HepG2 (cell line): ENCODE results near the gene CAMTA1.

ENCODE experiments used
- EHMT2 ChIP-seq: fragments of 200-600 bp; sonication (generic); IDR thresholded peaks from 2 replicates; pipeline ENCODE4 v1.7.0; 2017; ENCODE audit warnings: antibody characterized with exemption, low read depth, low read length, borderline replicate concordance
- EP300 ChIP-seq, 3 experiments: sonication (generic) in 1 of 3; formaldehyde crosslinking in 1 of 3; IDR thresholded peaks; 2 replicates each; pipeline versions ENCODE4 v1.5.1 to v1.6.1; 2011 to 2020; ENCODE audit warnings: low read depth in 2 of 3, low read length in 2 of 3, borderline replicate concordance in 1 of 3, improper control_type of control experiment in 1 of 3, mild to moderate bottlenecking in 1 of 3, missing genetic modification reagents in 1 of 3, moderate library complexity in 1 of 3
- GFI1 ChIP-seq: sonication (generic); formaldehyde crosslinking; IDR thresholded peaks from 2 replicates; pipeline ENCODE4 v1.5.0; 2020; ENCODE audit warnings: missing genetic modification reagents, mild to moderate bottlenecking, borderline replicate concordance
- HIVEP1 ChIP-seq: sonication (generic); formaldehyde crosslinking; IDR thresholded peaks from 2 replicates; pipeline ENCODE4 v1.4.0; 2020; ENCODE audit warnings: mild to moderate bottlenecking, missing genetic modification reagents
- MXI1 ChIP-seq: IDR thresholded peaks from 3 replicates; pipeline ENCODE4 v1.6.1; 2012; ENCODE audit warnings: low read depth, low read length, inconsistent platforms, borderline replicate concordance
- NFRKB ChIP-seq: fragments of 450-650 bp; IDR thresholded peaks from 2 replicates; pipeline ENCODE4 v1.6.1; 2017
- POLR2AphosphoS5 ChIP-seq: IDR thresholded peaks from 2 replicates; pipeline ENCODE4 v1.6.1; 2012; ENCODE audit warnings: low read depth, low read length
- RNF2 ChIP-seq: fragments of 450-650 bp; conservative IDR thresholded peaks from 2 replicates; pipeline ENCODE4 v1.6.1; 2016; ENCODE audit warnings: low read depth
- ZNF446 ChIP-seq: sonication (generic); formaldehyde crosslinking; IDR thresholded peaks from 2 replicates; pipeline ENCODE4 v1.5.0; 2020; ENCODE audit warnings: mild to moderate bottlenecking, missing genetic modification reagents
- TF ChIP-seq, protein P1 (sequence below), 2 experiments: IDR thresholded peaks; 2 replicates each; pipeline ENCODE4 v1.6.1; 2011 to 2012; ENCODE audit warnings: low read length in 2 of 2, borderline replicate concordance in 1 of 2, low read depth in 1 of 2, mild to moderate bottlenecking in 1 of 2, moderate library complexity in 1 of 2
- TF ChIP-seq, protein P2 (sequence below): sonication (generic); formaldehyde crosslinking; IDR thresholded peaks from 2 replicates; pipeline ENCODE4 v1.5.0; 2020; ENCODE audit warnings: mild to moderate bottlenecking, missing genetic modification reagents, moderate library complexity

DNA sequence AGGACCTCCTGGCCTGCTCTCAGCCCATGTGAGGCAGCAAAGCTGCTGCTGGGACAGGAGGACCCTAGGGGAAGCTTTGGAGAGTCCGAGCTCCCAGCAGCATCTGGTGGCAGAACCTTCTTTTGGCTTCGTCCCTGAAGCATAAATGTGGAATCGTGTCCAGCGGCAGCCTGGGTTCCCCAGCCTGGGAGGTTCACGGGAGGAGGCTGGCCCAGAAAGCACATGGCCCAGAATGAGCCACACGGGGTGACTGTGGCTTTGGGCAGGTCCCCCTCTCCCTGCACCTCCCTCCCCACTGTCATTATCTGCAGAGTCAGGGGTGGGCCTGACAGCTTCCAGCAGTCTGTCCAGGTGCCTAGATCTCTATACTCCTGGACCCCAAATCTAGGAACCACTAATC is 667.8 kb downstream of the CAMTA1 start:
- TF ChIP-seq MXI1 (no peak), ZNF446 (no peak), HIVEP1 (CRISPR knock-in tag) (no peak), EP300 (IDR thresholded peaks at IDR 0.05; ENCODE audit: low read depth in 2 of 2, low read length in 2 of 2) (no peak), EP300 (CRISPR knock-in tag; IDR thresholded peaks at IDR 0.05; ENCODE audit: borderline replicate concordance) (no peak), EHMT2 (no peak), NFRKB (no peak), POLR2AphosphoS5 (no peak), GFI1 (CRISPR knock-in tag) (no peak), RNF2 (no peak)
- TF ChIP-seq, protein P1, sequence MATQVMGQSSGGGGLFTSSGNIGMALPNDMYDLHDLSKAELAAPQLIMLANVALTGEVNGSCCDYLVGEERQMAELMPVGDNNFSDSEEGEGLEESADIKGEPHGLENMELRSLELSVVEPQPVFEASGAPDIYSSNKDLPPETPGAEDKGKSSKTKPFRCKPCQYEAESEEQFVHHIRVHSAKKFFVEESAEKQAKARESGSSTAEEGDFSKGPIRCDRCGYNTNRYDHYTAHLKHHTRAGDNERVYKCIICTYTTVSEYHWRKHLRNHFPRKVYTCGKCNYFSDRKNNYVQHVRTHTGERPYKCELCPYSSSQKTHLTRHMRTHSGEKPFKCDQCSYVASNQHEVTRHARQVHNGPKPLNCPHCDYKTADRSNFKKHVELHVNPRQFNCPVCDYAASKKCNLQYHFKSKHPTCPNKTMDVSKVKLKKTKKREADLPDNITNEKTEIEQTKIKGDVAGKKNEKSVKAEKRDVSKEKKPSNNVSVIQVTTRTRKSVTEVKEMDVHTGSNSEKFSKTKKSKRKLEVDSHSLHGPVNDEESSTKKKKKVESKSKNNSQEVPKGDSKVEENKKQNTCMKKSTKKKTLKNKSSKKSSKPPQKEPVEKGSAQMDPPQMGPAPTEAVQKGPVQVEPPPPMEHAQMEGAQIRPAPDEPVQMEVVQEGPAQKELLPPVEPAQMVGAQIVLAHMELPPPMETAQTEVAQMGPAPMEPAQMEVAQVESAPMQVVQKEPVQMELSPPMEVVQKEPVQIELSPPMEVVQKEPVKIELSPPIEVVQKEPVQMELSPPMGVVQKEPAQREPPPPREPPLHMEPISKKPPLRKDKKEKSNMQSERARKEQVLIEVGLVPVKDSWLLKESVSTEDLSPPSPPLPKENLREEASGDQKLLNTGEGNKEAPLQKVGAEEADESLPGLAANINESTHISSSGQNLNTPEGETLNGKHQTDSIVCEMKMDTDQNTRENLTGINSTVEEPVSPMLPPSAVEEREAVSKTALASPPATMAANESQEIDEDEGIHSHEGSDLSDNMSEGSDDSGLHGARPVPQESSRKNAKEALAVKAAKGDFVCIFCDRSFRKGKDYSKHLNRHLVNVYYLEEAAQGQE (IDR thresholded peaks at IDR 0.05; ENCODE audit: borderline replicate concordance in 1 of 2, low read depth in 1 of 2, low read length in 2 of 2), result no peak
- TF ChIP-seq, protein P2, sequence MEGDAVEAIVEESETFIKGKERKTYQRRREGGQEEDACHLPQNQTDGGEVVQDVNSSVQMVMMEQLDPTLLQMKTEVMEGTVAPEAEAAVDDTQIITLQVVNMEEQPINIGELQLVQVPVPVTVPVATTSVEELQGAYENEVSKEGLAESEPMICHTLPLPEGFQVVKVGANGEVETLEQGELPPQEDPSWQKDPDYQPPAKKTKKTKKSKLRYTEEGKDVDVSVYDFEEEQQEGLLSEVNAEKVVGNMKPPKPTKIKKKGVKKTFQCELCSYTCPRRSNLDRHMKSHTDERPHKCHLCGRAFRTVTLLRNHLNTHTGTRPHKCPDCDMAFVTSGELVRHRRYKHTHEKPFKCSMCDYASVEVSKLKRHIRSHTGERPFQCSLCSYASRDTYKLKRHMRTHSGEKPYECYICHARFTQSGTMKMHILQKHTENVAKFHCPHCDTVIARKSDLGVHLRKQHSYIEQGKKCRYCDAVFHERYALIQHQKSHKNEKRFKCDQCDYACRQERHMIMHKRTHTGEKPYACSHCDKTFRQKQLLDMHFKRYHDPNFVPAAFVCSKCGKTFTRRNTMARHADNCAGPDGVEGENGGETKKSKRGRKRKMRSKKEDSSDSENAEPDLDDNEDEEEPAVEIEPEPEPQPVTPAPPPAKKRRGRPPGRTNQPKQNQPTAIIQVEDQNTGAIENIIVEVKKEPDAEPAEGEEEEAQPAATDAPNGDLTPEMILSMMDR (CRISPR knock-in tag), result no peak
